ENCODE data around the gene CROCC2. TPM values are rescaled to one million over a fixed set of nuclear protein-coding genes. Genes with fewer than 3 reads are reported as not detected.

The CROCC2 gene
- total and polyA plus RNA-seq, 7 donors, result 0.01 TPM; not detected in 6

DNA sequence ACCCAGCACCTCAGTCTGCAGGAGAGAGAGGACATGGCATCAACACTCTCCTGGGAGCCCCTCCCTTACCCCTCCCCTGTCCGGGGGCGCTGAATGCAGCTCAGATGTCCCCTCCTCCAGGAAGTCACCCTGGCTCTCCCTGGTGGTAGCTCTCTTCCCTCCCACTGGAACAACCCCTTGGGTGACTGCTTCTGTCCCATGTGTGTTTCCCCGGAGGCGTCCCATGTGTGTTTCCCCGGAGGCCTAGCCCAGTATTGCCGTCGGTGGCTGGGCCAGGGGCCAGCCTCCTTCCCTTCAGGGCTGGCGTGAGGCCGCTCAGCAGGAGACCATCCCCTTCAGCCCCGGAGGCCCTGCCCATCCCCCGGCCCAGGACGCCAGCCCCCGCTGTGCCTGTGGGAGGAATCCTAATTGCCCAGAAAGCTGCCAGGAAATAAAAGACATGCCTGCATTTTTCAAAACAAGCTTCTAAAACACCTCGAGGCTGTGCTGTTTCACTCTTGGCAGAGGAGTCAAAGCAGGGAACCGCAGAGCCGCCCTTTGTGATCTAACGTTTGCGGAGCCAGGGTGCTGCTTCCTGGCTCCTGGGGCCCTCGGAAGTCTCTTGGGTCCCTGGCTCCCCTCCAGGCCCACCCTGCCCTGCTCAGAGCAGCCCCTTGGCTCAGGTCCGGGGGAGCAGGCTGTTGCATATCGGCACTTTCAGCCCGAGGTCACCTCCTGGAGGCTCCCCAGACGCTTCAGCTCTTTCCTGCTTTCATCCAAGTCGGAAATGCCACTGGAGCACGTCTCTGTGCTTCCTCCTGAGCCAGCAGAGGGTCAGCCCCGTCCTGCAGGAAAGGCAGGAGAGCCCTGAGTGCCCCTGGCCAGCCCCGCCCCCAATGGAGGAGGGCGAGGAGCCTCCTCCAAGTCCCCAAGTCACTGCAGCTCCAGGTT, 103.7 kb downstream of the CROCC2 start:
- H3K27me3 ChIP-seq (ENCODE audit: insufficient read depth in 3 of 3, low read length in 2 of 3), result no peaks in the 10 kb centered on the region
- ATAC-seq (peak in 3 of 4 donors; percentile 9 to 21 (median 10)), DNase-seq (peak; percentile 53 to 63)
- H3K36me3 ChIP-seq (ENCODE audit: insufficient read depth in 1 of 2, low read depth in 1 of 2), result peaks cover 0 to 5% of the 10 kb centered on the region in 2 donors
- 31 to 39% (median 33%) methylated on average over 27 to 28 of the region's 28 CpGs for WGBS, 3 donors
- H3K4me3 ChIP-seq, result peak overlapping the region; percentile 16
- peaks cover 37% of the 10 kb centered on the region for H3K4me1 ChIP-seq
- H3K27ac ChIP-seq, result peak overlapping the region; percentile 2
- TF ChIP-seq, protein P1, sequence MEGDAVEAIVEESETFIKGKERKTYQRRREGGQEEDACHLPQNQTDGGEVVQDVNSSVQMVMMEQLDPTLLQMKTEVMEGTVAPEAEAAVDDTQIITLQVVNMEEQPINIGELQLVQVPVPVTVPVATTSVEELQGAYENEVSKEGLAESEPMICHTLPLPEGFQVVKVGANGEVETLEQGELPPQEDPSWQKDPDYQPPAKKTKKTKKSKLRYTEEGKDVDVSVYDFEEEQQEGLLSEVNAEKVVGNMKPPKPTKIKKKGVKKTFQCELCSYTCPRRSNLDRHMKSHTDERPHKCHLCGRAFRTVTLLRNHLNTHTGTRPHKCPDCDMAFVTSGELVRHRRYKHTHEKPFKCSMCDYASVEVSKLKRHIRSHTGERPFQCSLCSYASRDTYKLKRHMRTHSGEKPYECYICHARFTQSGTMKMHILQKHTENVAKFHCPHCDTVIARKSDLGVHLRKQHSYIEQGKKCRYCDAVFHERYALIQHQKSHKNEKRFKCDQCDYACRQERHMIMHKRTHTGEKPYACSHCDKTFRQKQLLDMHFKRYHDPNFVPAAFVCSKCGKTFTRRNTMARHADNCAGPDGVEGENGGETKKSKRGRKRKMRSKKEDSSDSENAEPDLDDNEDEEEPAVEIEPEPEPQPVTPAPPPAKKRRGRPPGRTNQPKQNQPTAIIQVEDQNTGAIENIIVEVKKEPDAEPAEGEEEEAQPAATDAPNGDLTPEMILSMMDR (IDR thresholded peaks at IDR 0.05), result no peak
- H3K9me3 ChIP-seq, result no peaks in the 10 kb centered on the region
- intact Hi-C loops (cut with DNase I), result no loop called here

DNA sequence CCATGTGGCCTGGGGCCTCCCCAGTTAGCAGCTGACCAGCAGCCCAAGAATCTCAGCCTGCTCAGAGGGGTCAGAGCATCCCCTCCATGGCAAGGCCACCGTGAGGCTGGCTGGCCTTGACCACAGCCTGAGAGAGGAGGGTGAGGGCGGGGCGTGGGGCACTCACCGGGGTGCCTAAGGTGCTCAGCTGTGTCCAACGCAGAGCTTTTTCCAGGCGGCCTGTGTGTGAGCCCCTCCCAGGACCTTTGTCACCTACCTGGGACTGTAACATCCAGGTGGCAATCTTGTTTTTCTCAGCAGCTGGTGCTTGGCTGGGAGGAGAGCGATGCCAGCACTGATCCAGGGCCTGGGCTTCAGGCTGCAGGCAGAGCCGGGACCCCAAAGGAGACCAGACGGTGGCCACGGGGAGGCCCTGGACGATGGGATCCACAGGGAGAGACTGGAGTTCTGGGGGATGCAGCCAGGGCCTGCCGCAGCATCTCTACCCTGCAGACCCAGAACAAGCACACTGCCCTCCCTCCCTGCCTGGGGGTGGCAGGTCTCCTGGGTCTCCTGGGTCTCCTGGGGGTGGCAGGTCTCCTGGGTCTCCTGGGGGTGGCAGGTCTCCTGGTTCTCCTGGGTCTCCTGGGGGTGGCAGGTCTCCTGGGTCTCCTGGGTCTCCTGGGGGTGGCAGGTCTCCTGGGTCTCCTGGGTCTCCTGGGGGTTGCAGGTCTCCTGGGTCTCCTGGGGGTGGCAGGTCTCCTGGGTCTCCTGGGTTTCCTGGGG, 104.6 kb downstream of the CROCC2 start:
- 79 to 87% (median 81%) methylated on average over 12 of the region's 12 CpGs for WGBS, 3 donors
- intact Hi-C loops (cut with DNase I), result no loop called here
- DNase-seq, result peak in 1 of 2 donors; percentile 42

DNA sequence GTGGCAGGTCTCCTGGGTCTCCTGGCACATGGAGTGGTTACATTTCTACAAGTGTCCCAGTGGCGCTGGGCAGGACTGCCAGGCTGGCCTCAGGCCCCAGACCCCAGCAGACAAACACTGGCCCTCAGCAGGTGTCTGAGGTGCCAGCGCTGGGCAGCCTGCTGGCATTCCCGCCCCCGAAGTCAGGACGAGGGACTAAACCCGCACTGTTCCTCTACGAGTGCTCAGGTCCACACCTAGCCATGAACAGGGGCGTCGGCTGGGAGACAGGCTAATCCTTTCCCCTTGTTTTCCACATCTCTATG, 105.1 kb downstream of the CROCC2 start:
- H3K4me1 ChIP-seq, result peaks cover 37% of the 10 kb centered on the region
- H3K36me3 ChIP-seq (ENCODE audit: insufficient read depth in 1 of 2, low read depth in 1 of 2), result peaks cover 0 to 5% of the 10 kb centered on the region in 2 donors
- H3K27me3 ChIP-seq (ENCODE audit: insufficient read depth in 3 of 3, low read length in 2 of 3), result no peaks in the 10 kb centered on the region
- WGBS, 3 donors, result 74 to 88% (median 83%) methylated on average over 9 of the region's 9 CpGs
- H3K4me3 ChIP-seq, result no peak overlapping the region
- H3K9me3 ChIP-seq, result no peaks in the 10 kb centered on the region
- DNase-seq (peak in 1 of 2 donors; percentile 44), ATAC-seq (no peak)
- intact Hi-C loops (cut with DNase I), result no loop called here
- TF ChIP-seq, protein P1 (IDR thresholded peaks at IDR 0.05), result no peak
- H3K27ac ChIP-seq, result no peak overlapping the region

More for the DNA sequence above, 104.6 kb downstream of the CROCC2 start:
- no peak overlapping the region for H3K27ac ChIP-seq
- peaks cover 0 to 5% of the 10 kb centered on the region in 2 donors for H3K36me3 ChIP-seq (ENCODE audit: insufficient read depth in 1 of 2, low read depth in 1 of 2)
- no peak for ATAC-seq
- no peaks in the 10 kb centered on the region for H3K9me3 ChIP-seq
- no peaks in the 10 kb centered on the region for H3K27me3 ChIP-seq (ENCODE audit: insufficient read depth in 3 of 3, low read length in 2 of 3)
- peaks cover 37% of the 10 kb centered on the region for H3K4me1 ChIP-seq
- no peak overlapping the region for H3K4me3 ChIP-seq
- TF ChIP-seq, protein P1 (IDR thresholded peaks at IDR 0.05), result no peak

DNA sequence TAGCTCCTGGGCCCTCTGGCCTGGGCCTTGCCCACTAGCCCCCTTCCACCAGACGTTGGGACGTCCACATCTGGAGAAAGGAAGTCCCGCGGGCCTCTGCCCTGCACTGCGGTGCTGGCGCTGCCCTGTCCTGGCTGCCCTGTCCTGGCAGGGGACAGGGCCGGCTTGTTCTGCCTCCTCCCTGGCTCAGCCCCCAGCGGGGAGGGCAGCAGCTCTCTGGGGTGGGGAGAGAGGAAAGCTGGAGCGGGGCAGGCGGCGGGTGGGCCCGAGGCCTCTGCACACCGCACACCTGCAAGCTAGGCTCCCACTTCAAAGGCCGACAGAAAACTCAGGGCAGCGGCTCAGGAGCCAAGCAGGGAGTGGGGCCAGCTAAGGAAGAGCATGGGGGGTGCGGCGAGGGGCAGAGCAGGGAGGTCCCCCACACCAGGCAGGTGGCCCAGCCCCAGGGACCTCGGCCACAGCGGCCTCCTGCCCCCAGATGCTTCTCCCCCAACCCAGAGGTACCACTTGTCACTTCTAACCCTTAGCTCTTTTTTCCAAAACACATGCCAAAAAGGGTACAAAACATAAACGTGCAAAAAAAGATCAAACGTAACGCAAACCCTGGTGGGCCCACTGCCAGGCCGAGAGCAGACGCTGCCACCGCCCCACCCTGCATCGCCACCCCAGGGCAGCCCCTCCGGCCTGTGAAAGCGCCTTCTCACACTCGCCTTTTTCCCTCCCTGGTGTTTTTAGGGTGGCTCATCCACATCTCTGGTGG, 105.8 kb downstream of the CROCC2 start:
- ATAC-seq, result peak; percentile 4 to 45 (median 26)
- 53 to 72% (median 61%) methylated on average over 28 to 29 of the region's 29 CpGs for WGBS, 3 donors
- Histone ChIP-seq H3K4me3 (no peak overlapping the region), H3K27me3 (ENCODE audit: insufficient read depth in 3 of 3, low read length in 2 of 3) (no peaks in the 10 kb centered on the region), H3K4me1 (peaks cover 33% of the 10 kb centered on the region), H3K9me3 (no peaks in the 10 kb centered on the region), H3K27ac (no peak overlapping the region), H3K36me3 (ENCODE audit: insufficient read depth in 1 of 2, low read depth in 1 of 2) (peaks cover 0 to 5% of the 10 kb centered on the region in 2 donors)
- intact Hi-C loops (cut with DNase I), result no loop called here
- peak in 1 of 2 donors; percentile 55 for DNase-seq
- TF ChIP-seq, protein P1 (IDR thresholded peaks at IDR 0.05), result no peak

Measured in psoas muscle (tissue), 8 donors.